HepG2 (cell line): ENCODE data around the gene MLN. TPM values are rescaled to one million over a fixed set of nuclear protein-coding genes. Genes with fewer than 3 reads are reported as not detected.

Experiments
- ATAC-seq: fragments of 200-7000 bp; cut with Tn5 transposase; 3 replicates; pipeline ENCODE4 v1.9.1; 2020; ENCODE audit warnings: mild to moderate bottlenecking, moderate library complexity
- BruUV-seq: library from RNA; stranded (reverse); fragments of 400-500 nt; replicated peaks from 2 replicates; lab custom pipeline; 2021; lab: Mats Ljungman, UMichigan
- CTCF ChIA-PET: fragments of 300-600 bp; formaldehyde crosslinking; extraction: SDS; loops from one replicate; lab custom pipeline; 2021; ENCODE audit warnings: low total read pairs, inconsistent platforms, low intra/inter-chr PET ratio; lab: Yijun Ruan, JAX
- POLR2A ChIA-PET: fragments of 350-600 bp; sonication (Branson Sonifier 250); formaldehyde crosslinking; loops from one replicate; lab custom pipeline; 2020; ENCODE audit warnings: antibody characterized with exemption, inconsistent platforms; lab: Yijun Ruan, JAX
- DNase-seq: peaks from one replicate; pipeline ENCODE4 v3.0.0-alpha.2; 2015; ENCODE audit warnings: low spot score
- FAIRE-seq: peaks from 3 replicates; lab custom pipeline; 2011; peaks lifted over from hg19 to GRCh38; lab: Jason Lieb, UNC
- H2AFZ ChIP-seq: one replicate; pipeline ENCODE4 v1.6.1; 2011; ENCODE audit warnings: low read length, inconsistent platforms
- H3K27ac ChIP-seq: fragments of 300-600 bp; 3 replicates; pipeline ENCODE4 v1.8.0; 2011; ENCODE audit warnings: mixed run types, mild to moderate bottlenecking, mixed read lengths, low read length, inconsistent platforms; ENCODE audit not compliant: insufficient read depth; ENCODE audit errors: extremely low read length
- H3K27me3 ChIP-seq, 2 experiments: fragments of 200-600 bp in 1 of 2; 2 replicates in 1 of 2; 3 replicates in 1 of 2; pipeline versions ENCODE4 v1.6.0 to v1.8.0; 2011; ENCODE audit warnings: low read length in 2 of 2, mild to moderate bottlenecking in 2 of 2, moderate library complexity in 2 of 2, inconsistent platforms in 1 of 2; ENCODE audit not compliant: insufficient read depth in 2 of 2, control insufficient read depth in 1 of 2
- H3K36me3 ChIP-seq, 2 experiments: fragments of 200-600 bp in 1 of 2; replicated peaks in 1 of 2; 2 replicates in 1 of 2; 3 replicates in 1 of 2; pipeline versions ENCODE4 v1.5.1 to v1.8.0; 2011; ENCODE audit warnings: low read length in 2 of 2, inconsistent platforms in 1 of 2; ENCODE audit not compliant: insufficient read depth in 2 of 2, control insufficient read depth in 1 of 2
- H3K4me1 ChIP-seq: 2 replicates; pipeline ENCODE4 v1.5.1; 2012; ENCODE audit warnings: low read length, inconsistent platforms; ENCODE audit not compliant: insufficient read depth
- H3K4me2 ChIP-seq: 2 replicates; pipeline ENCODE4 v1.6.0; 2011; ENCODE audit warnings: low read depth, low read length, inconsistent platforms
- H3K4me3 ChIP-seq, 3 experiments: fragments of 200-600 bp in 1 of 3; sonication (generic), shearing (Covaris generic) in 1 of 3; replicated peaks in 1 of 3; 2 replicates each; pipeline ENCODE4 v1.5.1; 2011 to 2016; ENCODE audit warnings: low read length in 3 of 3, inconsistent platforms in 2 of 3, low read depth in 2 of 3, mild to moderate bottlenecking in 2 of 3, control low read depth in 1 of 3, mixed read lengths in 1 of 3; ENCODE audit not compliant: insufficient read depth in 1 of 3
- H3K79me2 ChIP-seq: one replicate; pipeline ENCODE4 v1.6.1; 2011; ENCODE audit warnings: low read length, inconsistent platforms; ENCODE audit not compliant: insufficient read depth
- H3K9ac ChIP-seq: 2 replicates; pipeline ENCODE4 v1.6.0; 2011; ENCODE audit warnings: mild to moderate bottlenecking, low read depth, low read length, inconsistent platforms; ENCODE audit not compliant: insufficient read depth
- H3K9me3 ChIP-seq: 2 replicates; pipeline ENCODE4 v1.5.1; 2012; ENCODE audit warnings: mild to moderate bottlenecking, low read length
- H4K20me1 ChIP-seq: 2 replicates; pipeline ENCODE4 v1.6.0; 2011; ENCODE audit warnings: inconsistent platforms, mild to moderate bottlenecking, low read length, moderate library complexity; ENCODE audit not compliant: insufficient read depth
- GABPB1 ChIP-seq: IDR thresholded peaks from 2 replicates; pipeline ENCODE4 v1.6.1; 2016; ENCODE audit warnings: mild to moderate bottlenecking, missing genetic modification reagents, moderate library complexity, missing compliant biosample characterization
- IKZF4 ChIP-seq: sonication (generic); formaldehyde crosslinking; IDR thresholded peaks from 2 replicates; pipeline ENCODE4 v1.5.1; 2020; ENCODE audit warnings: borderline replicate concordance, mild to moderate bottlenecking, low read depth, missing genetic modification reagents; ENCODE audit errors: not compliant biosample characterization
- PHF21A ChIP-seq: sonication (generic); formaldehyde crosslinking; IDR thresholded peaks from 2 replicates; pipeline ENCODE4 v1.5.0; 2020; ENCODE audit warnings: mild to moderate bottlenecking, missing genetic modification reagents
- ZNF10 ChIP-seq: sonication (generic); formaldehyde crosslinking; IDR thresholded peaks from 2 replicates; pipeline ENCODE4 v1.4.0; 2020; ENCODE audit warnings: mild to moderate bottlenecking, low read depth, missing genetic modification reagents, borderline replicate concordance
- ZNF530 ChIP-seq: sonication (generic); formaldehyde crosslinking; IDR thresholded peaks from 2 replicates; pipeline ENCODE4 v1.5.0; 2020; ENCODE audit warnings: low read depth, mild to moderate bottlenecking, missing genetic modification reagents
- ZNF749 ChIP-seq: sonication (generic); formaldehyde crosslinking; IDR thresholded peaks from 2 replicates; pipeline ENCODE4 v1.8.0; 2022; ENCODE audit warnings: mild to moderate bottlenecking, missing genetic modification reagents, moderate library complexity, borderline replicate concordance
- WGBS: methylation state at CpG from one replicate; pipeline ENCODE4 v1.1.6; 2017; ENCODE audit warnings: low lambda C conversion rate; 5-methylcytosine and 5-hydroxymethylcytosine counted together
- in situ Hi-C: cut with HindIII; loops from 2 replicates; pipeline ENCODE4 v1.10.0; 2017; ENCODE audit warnings: low pct_unique_long_range_greater_than_20kb; ENCODE audit not compliant: extremely low pct_ligation_motif_present
- intact Hi-C: fragments of 100-400 bp; cut with micrococcal nuclease; formaldehyde crosslinking; loops from one replicate; pipeline ENCODE4 v1.10.0; 2022; ENCODE audit not compliant: unreplicated experiment
- polyA plus RNA-seq, 8 experiments: library from polyadenylated mRNA; depleted of rRNA in 3 of 8; stranded (reverse) in 7 of 8; unstranded in 1 of 8; fragments of >200 nt; fragmentation: Illumina TruSeq in 4 of 8; extraction: Trizol in 4 of 8; gene quantifications; 2 replicates each; pipeline versions ENCODE4 v1.2.1 to v1.2.3, GENCODE V29; 2011 to 2016; ENCODE audit warnings: low read depth in 4 of 8, missing spikeins in 1 of 8, mixed read lengths in 1 of 8; ENCODE audit not compliant: insufficient read depth in 1 of 8
- total RNA-seq, 5 experiments: library from RNA; depleted of rRNA; stranded (reverse); fragments of >200 nt; fragmentation: Illumina TruSeq; extraction: Trizol; gene quantifications; 2 replicates each; pipeline ENCODE4 v1.2.3, GENCODE V29; 2016; ENCODE audit warnings: low read depth in 1 of 5
- TF ChIP-seq, protein P1 (sequence below): sonication (generic); formaldehyde crosslinking; IDR thresholded peaks from 2 replicates; pipeline ENCODE4 v1.8.0; 2022; ENCODE audit warnings: mild to moderate bottlenecking, missing genetic modification reagents; ENCODE audit not compliant: insufficient replicate concordance
- TF ChIP-seq, protein P2 (sequence below): sonication (generic); formaldehyde crosslinking; IDR thresholded peaks from 2 replicates; pipeline ENCODE4 v1.5.0; 2020; ENCODE audit warnings: missing genetic modification reagents

MLN gene
- total and polyA plus RNA-seq, 2 of the 13 experiments (the other 11 are each of a cell fraction or from before 2014, with no cell fraction given): not detected

DNA sequence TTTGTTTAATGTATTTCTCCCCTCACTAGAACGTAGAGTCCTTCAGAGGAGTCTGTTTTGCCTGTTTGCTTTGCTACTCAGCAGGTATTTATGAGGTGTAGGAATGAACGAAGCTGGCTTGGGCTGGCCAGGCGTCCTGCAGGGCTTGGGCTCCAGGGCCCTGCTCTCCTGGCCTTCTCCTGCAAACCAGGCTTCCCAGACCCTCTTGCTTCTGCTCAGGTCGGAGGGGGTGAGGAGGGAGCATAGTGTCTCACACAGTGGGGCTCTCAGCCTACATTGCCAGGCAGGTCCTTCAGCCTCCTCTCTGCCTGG, 24.6 kb upstream of the MLN start:
- TF ChIP-seq ZNF530 (CRISPR knock-in tag) (no peak), PHF21A (CRISPR knock-in tag) (0 out of 2 replicates have a peak, but pooled peaks have one; percentile 12), ZNF749 (CRISPR knock-in tag) (no peak), IKZF4 (CRISPR knock-in tag) (peak; percentile 28), GABPB1 (CRISPR knock-in tag) (no peak), ZNF10 (no peak)
- TF ChIP-seq, protein P1, sequence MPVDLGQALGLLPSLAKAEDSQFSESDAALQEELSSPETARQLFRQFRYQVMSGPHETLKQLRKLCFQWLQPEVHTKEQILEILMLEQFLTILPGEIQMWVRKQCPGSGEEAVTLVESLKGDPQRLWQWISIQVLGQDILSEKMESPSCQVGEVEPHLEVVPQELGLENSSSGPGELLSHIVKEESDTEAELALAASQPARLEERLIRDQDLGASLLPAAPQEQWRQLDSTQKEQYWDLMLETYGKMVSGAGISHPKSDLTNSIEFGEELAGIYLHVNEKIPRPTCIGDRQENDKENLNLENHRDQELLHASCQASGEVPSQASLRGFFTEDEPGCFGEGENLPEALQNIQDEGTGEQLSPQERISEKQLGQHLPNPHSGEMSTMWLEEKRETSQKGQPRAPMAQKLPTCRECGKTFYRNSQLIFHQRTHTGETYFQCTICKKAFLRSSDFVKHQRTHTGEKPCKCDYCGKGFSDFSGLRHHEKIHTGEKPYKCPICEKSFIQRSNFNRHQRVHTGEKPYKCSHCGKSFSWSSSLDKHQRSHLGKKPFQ (CRISPR knock-in tag): no peak
- TF ChIP-seq, protein P2, sequence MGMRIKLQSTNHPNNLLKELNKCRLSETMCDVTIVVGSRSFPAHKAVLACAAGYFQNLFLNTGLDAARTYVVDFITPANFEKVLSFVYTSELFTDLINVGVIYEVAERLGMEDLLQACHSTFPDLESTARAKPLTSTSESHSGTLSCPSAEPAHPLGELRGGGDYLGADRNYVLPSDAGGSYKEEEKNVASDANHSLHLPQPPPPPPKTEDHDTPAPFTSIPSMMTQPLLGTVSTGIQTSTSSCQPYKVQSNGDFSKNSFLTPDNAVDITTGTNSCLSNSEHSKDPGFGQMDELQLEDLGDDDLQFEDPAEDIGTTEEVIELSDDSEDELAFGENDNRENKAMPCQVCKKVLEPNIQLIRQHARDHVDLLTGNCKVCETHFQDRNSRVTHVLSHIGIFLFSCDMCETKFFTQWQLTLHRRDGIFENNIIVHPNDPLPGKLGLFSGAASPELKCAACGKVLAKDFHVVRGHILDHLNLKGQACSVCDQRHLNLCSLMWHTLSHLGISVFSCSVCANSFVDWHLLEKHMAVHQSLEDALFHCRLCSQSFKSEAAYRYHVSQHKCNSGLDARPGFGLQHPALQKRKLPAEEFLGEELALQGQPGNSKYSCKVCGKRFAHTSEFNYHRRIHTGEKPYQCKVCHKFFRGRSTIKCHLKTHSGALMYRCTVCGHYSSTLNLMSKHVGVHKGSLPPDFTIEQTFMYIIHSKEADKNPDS (CRISPR knock-in tag): no peak
- Histone ChIP-seq H3K9ac (no peak overlapping the region), H3K4me3 (no peak overlapping the region), H3K9me3 (no peaks in the 10 kb centered on the region), H4K20me1 (no peaks in the 10 kb centered on the region), H3K4me1 (peaks cover 20% of the 10 kb centered on the region), H3K27me3 (peaks cover under 1 to 32% of the 10 kb centered on the region in 2 experiments; a peak in 3 of 5 replicates), H3K27ac (no peak overlapping the region), H2AFZ (no peak overlapping the region), H3K79me2 (no peaks in the 10 kb centered on the region), H3K36me3 (no peaks in the 10 kb centered on the region), H3K4me2 (no peak overlapping the region)
- WGBS: 0% methylated on average over 4 of the region's 4 CpGs
- no TSS peak for BruUV-seq
- CTCF ChIA-PET: no interaction called here
- intact Hi-C loops (no loop called here), in situ Hi-C loops (no loop called here)
- POLR2A ChIA-PET: no interaction called here
- ATAC-seq (0 out of 3 replicates have a peak, but pooled peaks have one; percentile 8), DNase-seq (no peak), FAIRE-seq (no peak)
